ENCODE results near the gene PTGR2.

DNA sequence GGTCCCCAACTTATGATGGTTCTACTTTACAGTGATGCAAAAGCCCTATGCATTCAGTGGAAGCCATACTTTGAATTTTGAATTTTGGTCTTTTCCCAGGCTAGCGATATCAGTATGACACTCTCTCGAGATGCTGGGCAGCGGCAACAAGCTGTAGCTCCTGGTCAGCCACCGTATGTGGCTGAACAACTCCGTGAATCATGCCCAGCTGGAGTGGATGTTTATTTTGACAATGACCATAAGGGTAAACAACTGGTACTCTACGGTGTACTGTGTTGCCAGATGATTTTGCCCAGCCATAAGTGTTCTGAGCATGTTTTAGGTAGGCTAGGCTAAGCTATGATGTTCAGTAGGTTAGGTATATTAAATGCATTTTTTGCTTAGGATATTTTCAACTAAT lies 26.8 kb downstream of the PTGR2 start:
- no peak for TF ChIP-seq EGR1 (IDR thresholded peaks at IDR 0.05; ENCODE audit: borderline replicate concordance, low read depth, low read length)
- TF ChIP-seq, protein P1, sequence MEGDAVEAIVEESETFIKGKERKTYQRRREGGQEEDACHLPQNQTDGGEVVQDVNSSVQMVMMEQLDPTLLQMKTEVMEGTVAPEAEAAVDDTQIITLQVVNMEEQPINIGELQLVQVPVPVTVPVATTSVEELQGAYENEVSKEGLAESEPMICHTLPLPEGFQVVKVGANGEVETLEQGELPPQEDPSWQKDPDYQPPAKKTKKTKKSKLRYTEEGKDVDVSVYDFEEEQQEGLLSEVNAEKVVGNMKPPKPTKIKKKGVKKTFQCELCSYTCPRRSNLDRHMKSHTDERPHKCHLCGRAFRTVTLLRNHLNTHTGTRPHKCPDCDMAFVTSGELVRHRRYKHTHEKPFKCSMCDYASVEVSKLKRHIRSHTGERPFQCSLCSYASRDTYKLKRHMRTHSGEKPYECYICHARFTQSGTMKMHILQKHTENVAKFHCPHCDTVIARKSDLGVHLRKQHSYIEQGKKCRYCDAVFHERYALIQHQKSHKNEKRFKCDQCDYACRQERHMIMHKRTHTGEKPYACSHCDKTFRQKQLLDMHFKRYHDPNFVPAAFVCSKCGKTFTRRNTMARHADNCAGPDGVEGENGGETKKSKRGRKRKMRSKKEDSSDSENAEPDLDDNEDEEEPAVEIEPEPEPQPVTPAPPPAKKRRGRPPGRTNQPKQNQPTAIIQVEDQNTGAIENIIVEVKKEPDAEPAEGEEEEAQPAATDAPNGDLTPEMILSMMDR (IDR thresholded peaks at IDR 0.05; ENCODE audit: control extremely low read depth in 1 of 3, insufficient read depth in 1 of 3, low read depth in 1 of 3, low read length in 3 of 3) = no peak
- TF ChIP-seq POLR2A (IDR thresholded peaks at IDR 0.05; ENCODE audit: control extremely low read depth in 1 of 2, low read depth in 2 of 2, low read length in 2 of 2) = no peak
- TF ChIP-seq ZNF274 (IDR thresholded peaks at IDR 0.05; ENCODE audit: borderline replicate concordance, extremely low read depth, low read length) = no peak
- TF ChIP-seq SP1 (IDR thresholded peaks at IDR 0.05; ENCODE audit: low read depth, low read length) = no peak
- no peak for TF ChIP-seq POLR2AphosphoS5 (IDR thresholded peaks at IDR 0.05; ENCODE audit: low read depth, low read length)
- TF ChIP-seq, protein P2, sequence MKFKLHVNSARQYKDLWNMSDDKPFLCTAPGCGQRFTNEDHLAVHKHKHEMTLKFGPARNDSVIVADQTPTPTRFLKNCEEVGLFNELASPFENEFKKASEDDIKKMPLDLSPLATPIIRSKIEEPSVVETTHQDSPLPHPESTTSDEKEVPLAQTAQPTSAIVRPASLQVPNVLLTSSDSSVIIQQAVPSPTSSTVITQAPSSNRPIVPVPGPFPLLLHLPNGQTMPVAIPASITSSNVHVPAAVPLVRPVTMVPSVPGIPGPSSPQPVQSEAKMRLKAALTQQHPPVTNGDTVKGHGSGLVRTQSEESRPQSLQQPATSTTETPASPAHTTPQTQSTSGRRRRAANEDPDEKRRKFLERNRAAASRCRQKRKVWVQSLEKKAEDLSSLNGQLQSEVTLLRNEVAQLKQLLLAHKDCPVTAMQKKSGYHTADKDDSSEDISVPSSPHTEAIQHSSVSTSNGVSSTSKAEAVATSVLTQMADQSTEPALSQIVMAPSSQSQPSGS (IDR thresholded peaks at IDR 0.05; ENCODE audit: low read length) = no peak
- no peak for TF ChIP-seq SIX5 (IDR thresholded peaks at IDR 0.05; ENCODE audit: low read depth, low read length)
- TF ChIP-seq EZH2 (IDR thresholded peaks at IDR 0.05; ENCODE audit: low read depth, low read length, severe bottlenecking) = no peak
- TF ChIP-seq MAFK (IDR thresholded peaks at IDR 0.05; ENCODE audit: low read depth, low read length) = no peak
